Measurements from ENCODE around the gene RAI1. TPM values are rescaled to one million over a fixed set of nuclear protein-coding genes. Genes with fewer than 3 reads are reported as not detected.

The RAI1 gene
- total and polyA plus RNA-seq, 2 experiments from 2014 or later: 0.87 to 0.89 TPM

DNA sequence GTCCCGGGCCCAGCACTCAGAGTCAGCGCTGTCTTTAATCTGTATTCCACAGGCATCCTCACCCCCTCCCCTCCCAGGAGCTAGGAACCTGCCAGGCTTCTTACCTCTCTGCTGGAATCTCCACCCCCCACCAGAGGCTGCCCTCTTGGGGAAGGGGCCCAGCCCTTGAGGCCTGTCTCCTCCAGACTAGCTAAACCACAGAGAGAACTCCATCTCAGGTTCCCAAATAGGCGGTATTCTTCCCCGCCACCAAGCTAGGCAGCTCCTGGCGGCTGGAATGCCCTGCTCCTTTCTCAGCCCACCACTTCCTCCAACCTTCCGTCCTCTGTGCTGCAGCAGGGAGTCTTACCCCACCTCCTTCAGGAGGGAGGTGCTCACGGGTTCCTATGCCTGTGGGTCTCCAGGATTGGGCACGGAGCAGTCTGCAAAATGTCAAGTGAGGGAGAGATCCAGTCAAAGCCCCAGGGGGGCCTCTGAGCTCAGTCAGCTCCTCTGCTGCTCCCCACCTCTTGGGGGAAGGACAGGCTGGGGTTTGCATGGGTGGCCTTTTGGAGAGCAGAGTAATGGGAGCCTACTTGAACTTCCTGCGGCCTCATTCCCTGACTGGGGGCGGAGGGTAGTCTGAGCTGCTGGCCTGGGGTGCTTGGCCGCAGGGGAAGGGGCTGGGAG is 99.8 kb downstream of the RAI1 start:
- H3K9me3 Mint-ChIP-seq: no peaks in the 10 kb centered on the region; the same call in 2 of the 3 replicates
- H3K27ac Mint-ChIP-seq: peak overlapping the region; percentile 29; the same call in 1 of the 2 replicates

DNA sequence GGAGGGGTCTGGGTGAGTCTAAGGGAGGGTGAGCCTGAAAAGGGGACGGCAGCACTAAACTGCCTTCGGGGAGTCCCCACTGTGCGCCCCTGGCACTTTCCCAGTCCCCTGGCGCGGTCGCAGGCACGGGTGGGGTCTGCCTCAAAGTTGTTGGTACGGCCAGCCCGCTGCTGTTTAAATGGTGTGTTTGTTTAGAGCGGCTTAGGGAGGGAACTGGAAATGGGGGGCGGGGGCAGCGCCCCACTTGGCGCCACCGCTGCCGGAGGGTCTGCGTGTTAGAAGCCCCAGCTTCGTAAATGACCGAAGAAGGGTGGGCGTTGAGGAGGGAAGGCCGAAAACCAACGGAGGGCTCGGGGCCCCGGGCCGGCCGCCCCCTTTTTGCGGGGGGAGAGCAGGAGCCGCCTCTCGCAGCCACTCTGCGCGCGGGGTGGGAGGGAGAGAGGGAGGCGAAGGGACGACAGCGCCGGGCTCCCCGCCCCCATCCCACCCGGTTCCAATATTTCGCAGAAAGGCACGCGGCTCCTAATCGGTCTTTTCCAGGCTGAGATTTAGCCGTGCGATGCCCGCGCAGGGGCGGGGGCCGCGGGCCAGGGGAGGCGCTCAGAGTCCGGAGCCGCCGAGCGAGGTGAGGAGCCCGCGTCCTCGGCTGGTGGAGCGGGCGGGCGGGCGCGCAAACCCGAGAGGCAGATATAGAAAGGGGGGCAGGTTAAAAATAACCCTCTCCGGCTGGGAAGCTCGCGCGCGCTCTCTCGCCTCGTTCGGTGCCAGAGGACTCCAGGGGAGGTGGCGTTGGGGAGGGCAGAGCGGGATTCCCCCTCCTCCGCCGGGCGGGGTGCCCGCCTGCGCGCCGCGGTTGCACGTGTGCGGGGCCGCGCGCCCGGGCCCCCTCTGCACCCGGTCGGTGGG is 100.6 kb downstream of the RAI1 start:
- H3K4me3 Mint-ChIP-seq: peak overlapping the region; percentile 71
- peak overlapping the region; percentile 94 for H2AFZ ChIP-seq
- peaks cover 41% of the 10 kb centered on the region for H3K4me1 ChIP-seq (ENCODE audit: insufficient read depth)
- peaks cover 41% of the 10 kb centered on the region for H3K27me3 Mint-ChIP-seq (ENCODE audit: insufficient read depth, low read depth, poor library complexity)
- peaks cover 27% of the 10 kb centered on the region; the same call in 1 of the 2 replicates for H3F3A ChIP-seq (replicated peaks; ENCODE audit: low read depth)
- no peaks in the 10 kb centered on the region for H3K79me2 ChIP-seq (replicated peaks; ENCODE audit: insufficient read depth)
- ATAC-seq: peak; percentile 13
- TF ChIP-seq EZH2 (IDR thresholded peaks at IDR 0.05; ENCODE audit: low read depth, unreplicated experiment) (peak; percentile 36), STAT1 (IDR thresholded peaks at IDR 0.05; ENCODE audit: unreplicated experiment) (no peak), ETS1 (IDR thresholded peaks at IDR 0.05) (no peak)
- no peaks in the 10 kb centered on the region for H4K20me1 ChIP-seq (replicated peaks; ENCODE audit: insufficient read depth)
- H3K9me2 ChIP-seq (ENCODE audit: insufficient read depth): no peaks in the 10 kb centered on the region
- no peak overlapping the region for H3K27ac Mint-ChIP-seq
- H3K36me3 ChIP-seq (ENCODE audit: insufficient read depth): no peaks in the 10 kb centered on the region
- H3K4me1 Mint-ChIP-seq: peaks cover 39% of the 10 kb centered on the region
- H3K27ac ChIP-seq (ENCODE audit: low read depth): no peak overlapping the region
- no peaks in the 10 kb centered on the region for H3K36me3 Mint-ChIP-seq (ENCODE audit: low read depth)
- peak overlapping the region; percentile 87 for H3K4me3 ChIP-seq
- no peaks in the 10 kb centered on the region; the same call in 2 of the 3 replicates for H3K9me3 Mint-ChIP-seq
- peak; percentile 79 for DNase-seq (ENCODE audit: low spot score)
- H3K4me2 ChIP-seq: peak overlapping the region; percentile 99
- peaks cover 59% of the 10 kb centered on the region for H3K27me3 ChIP-seq (ENCODE audit: insufficient read depth)

More for the DNA sequence above, 99.8 kb downstream of the RAI1 start:
- Histone ChIP-seq H3K4me1 (ENCODE audit: insufficient read depth) (peaks cover 41% of the 10 kb centered on the region), H3K27ac (ENCODE audit: low read depth) (no peak overlapping the region), H3K9me2 (ENCODE audit: insufficient read depth) (no peaks in the 10 kb centered on the region), H3K79me2 (replicated peaks; ENCODE audit: insufficient read depth) (no peaks in the 10 kb centered on the region), H4K20me1 (replicated peaks; ENCODE audit: insufficient read depth) (no peaks in the 10 kb centered on the region), H2AFZ (peak overlapping the region; percentile 94), H3K4me3 (peak overlapping the region; percentile 87), H3K36me3 (ENCODE audit: insufficient read depth) (no peaks in the 10 kb centered on the region), H3K27me3 (ENCODE audit: insufficient read depth) (peaks cover 52% of the 10 kb centered on the region), H3K4me2 (peak overlapping the region; percentile 99), H3F3A (replicated peaks; ENCODE audit: low read depth) (peaks cover 27% of the 10 kb centered on the region; the same call in 1 of the 2 replicates)
- H3K36me3 Mint-ChIP-seq (ENCODE audit: low read depth): no peaks in the 10 kb centered on the region
- peaks cover 33% of the 10 kb centered on the region for H3K4me1 Mint-ChIP-seq
- DNase-seq (ENCODE audit: low spot score) (peak; percentile 90), ATAC-seq (peak; percentile 37)
- TF ChIP-seq CREB1 (CRISPR knock-in tag; IDR thresholded peaks at IDR 0.05; ENCODE audit: low read depth) (no peak), JUNB (IDR thresholded peaks at IDR 0.05; ENCODE audit: unreplicated experiment) (no peak), ZNF331 (CRISPR knock-in tag; IDR thresholded peaks at IDR 0.05; ENCODE audit: low read depth) (no peak), CTCF (conservative IDR thresholded peaks at IDR 0.05; ENCODE audit: low read depth in 2 of 2) (peak; percentile 31 to 53)
- peak overlapping the region; percentile 71 for H3K4me3 Mint-ChIP-seq
- peaks cover 39% of the 10 kb centered on the region for H3K27me3 Mint-ChIP-seq (ENCODE audit: insufficient read depth, low read depth, poor library complexity)

Measured in GM23338 (cell line).